Measurements from ENCODE around the gene EFCAB5. TPM values are rescaled to one million over a fixed set of nuclear protein-coding genes. Genes with fewer than 3 reads are reported as not detected.
"Not testable (repeated sequence)": the region's sequence is repeated elsewhere in the genome, so short reads cannot be mapped to it uniquely, and the experiment has no call there.

Gene EFCAB5
- total and polyA plus RNA-seq, 4 donors: under 0.01 to 0.05 TPM; not detected in 2

DNA sequence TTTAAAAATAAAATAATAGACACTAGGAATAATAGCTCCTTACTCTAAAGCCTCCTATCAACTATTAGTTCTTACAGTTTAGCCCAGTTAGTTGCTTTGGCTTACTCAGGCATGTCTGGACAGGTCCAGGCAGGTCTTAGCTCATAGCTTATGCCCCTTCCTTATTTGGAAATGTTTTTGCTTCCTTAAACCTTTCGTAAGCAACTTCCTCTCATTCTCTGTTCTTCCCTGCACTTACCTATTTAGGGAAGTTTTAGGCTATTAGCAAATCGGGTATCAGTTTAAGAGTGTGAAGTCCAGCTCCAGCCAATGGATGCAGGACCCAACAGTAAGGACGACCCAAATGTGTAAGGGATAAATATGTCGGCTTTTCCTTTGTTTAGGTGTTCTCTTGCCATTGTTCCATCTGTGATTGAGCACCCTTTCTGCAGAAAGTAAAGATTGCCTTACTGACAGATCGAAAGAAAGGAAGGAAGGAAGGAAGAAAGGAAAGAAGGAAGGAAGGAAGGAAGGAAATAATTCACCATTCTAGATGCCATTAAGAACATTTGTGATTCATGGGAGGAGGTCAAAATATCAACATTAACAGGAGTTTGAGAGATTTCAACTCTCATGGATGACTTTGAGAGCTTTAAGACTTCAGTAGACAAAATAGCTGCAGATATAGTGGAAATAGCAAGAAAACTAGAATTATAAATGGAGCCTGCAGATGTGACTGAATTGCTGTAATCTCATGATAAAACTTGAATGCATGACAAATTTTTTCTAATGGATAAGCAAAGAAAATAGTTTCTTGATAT, 99.5 kb downstream of the EFCAB5 start:
- H3K36me3 ChIP-seq (ENCODE audit: control insufficient read depth in 4 of 4, insufficient read depth in 3 of 4, low read depth in 1 of 4, low read length in 3 of 4); H3K9me3 ChIP-seq (ENCODE audit: control insufficient read depth in 4 of 4, low read length in 3 of 4); H3K27ac ChIP-seq (ENCODE audit: low read depth in 1 of 2, low read length in 2 of 2); H3K27me3 ChIP-seq (ENCODE audit: control insufficient read depth in 4 of 4, insufficient read depth in 4 of 4, low read length in 3 of 4); H3K4me1 ChIP-seq (ENCODE audit: control insufficient read depth in 4 of 4, insufficient read depth in 4 of 4, low read length in 3 of 4); H3K9ac ChIP-seq (ENCODE audit: low read depth in 1 of 2, low read length in 2 of 2); DNase-seq (ENCODE audit: low spot score); H3K4me3 ChIP-seq (ENCODE audit: low read depth in 1 of 3, low read length in 3 of 3): not testable (repeated sequence)
- 67% methylated on average over 5 of the region's 5 CpGs for WGBS

DNA sequence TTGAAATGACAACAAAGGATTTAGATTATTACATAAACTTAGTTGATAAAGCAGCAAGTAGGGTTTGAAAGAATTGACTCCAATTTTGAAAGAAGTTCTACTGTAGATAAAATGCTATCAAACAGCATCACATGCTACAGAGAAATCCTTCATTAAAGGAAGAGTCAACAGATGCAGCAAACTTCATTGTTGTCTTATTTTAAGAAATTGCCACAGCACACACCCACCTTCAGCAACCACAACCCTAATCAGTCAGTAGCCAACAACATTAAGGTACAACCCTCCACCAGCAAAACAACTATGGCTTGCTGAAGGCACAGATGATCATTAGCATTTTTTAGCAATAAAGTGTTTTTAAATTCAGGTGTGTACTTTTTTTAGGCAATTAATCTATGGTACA, 100.1 kb downstream of the EFCAB5 start:
- Histone ChIP-seq H3K9me3 (ENCODE audit: control insufficient read depth in 4 of 4, low read length in 3 of 4) (no peaks in the 10 kb centered on the region), H3K27ac (ENCODE audit: low read depth in 1 of 2, low read length in 2 of 2) (no peak overlapping the region), H3K4me1 (ENCODE audit: control insufficient read depth in 4 of 4, insufficient read depth in 4 of 4, low read length in 3 of 4) (no peaks in the 10 kb centered on the region), H3K9ac (ENCODE audit: low read depth in 1 of 2, low read length in 2 of 2) (no peak overlapping the region), H3K4me3 (ENCODE audit: low read depth in 1 of 3, low read length in 3 of 3) (no peak overlapping the region), H3K36me3 (ENCODE audit: control insufficient read depth in 4 of 4, insufficient read depth in 3 of 4, low read depth in 1 of 4, low read length in 3 of 4) (no peaks in the 10 kb centered on the region), H3K27me3 (ENCODE audit: control insufficient read depth in 4 of 4, insufficient read depth in 4 of 4, low read length in 3 of 4) (peaks cover 0 to 5% (median 0%) of the 10 kb centered on the region in 4 donors)
- no peak for DNase-seq (ENCODE audit: low spot score)
- TF ChIP-seq, protein P1, sequence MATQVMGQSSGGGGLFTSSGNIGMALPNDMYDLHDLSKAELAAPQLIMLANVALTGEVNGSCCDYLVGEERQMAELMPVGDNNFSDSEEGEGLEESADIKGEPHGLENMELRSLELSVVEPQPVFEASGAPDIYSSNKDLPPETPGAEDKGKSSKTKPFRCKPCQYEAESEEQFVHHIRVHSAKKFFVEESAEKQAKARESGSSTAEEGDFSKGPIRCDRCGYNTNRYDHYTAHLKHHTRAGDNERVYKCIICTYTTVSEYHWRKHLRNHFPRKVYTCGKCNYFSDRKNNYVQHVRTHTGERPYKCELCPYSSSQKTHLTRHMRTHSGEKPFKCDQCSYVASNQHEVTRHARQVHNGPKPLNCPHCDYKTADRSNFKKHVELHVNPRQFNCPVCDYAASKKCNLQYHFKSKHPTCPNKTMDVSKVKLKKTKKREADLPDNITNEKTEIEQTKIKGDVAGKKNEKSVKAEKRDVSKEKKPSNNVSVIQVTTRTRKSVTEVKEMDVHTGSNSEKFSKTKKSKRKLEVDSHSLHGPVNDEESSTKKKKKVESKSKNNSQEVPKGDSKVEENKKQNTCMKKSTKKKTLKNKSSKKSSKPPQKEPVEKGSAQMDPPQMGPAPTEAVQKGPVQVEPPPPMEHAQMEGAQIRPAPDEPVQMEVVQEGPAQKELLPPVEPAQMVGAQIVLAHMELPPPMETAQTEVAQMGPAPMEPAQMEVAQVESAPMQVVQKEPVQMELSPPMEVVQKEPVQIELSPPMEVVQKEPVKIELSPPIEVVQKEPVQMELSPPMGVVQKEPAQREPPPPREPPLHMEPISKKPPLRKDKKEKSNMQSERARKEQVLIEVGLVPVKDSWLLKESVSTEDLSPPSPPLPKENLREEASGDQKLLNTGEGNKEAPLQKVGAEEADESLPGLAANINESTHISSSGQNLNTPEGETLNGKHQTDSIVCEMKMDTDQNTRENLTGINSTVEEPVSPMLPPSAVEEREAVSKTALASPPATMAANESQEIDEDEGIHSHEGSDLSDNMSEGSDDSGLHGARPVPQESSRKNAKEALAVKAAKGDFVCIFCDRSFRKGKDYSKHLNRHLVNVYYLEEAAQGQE (IDR thresholded peaks at IDR 0.05): no peak
- TF ChIP-seq HNF4G (IDR thresholded peaks at IDR 0.05) (no peak), FOXA2 (IDR thresholded peaks at IDR 0.05) (no peak), FOXA1 (IDR thresholded peaks at IDR 0.05) (no peak), GABPA (IDR thresholded peaks at IDR 0.05 in 1 of 2, conservative IDR thresholded peaks at IDR 0.05 in 1 of 2) (no peak), EGR1 (IDR thresholded peaks at IDR 0.05; ENCODE audit: low read depth in 2 of 2) (no peak)
- TF ChIP-seq, protein P2, sequence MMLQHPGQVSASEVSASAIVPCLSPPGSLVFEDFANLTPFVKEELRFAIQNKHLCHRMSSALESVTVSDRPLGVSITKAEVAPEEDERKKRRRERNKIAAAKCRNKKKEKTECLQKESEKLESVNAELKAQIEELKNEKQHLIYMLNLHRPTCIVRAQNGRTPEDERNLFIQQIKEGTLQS (IDR thresholded peaks at IDR 0.05): no peak

DNA sequence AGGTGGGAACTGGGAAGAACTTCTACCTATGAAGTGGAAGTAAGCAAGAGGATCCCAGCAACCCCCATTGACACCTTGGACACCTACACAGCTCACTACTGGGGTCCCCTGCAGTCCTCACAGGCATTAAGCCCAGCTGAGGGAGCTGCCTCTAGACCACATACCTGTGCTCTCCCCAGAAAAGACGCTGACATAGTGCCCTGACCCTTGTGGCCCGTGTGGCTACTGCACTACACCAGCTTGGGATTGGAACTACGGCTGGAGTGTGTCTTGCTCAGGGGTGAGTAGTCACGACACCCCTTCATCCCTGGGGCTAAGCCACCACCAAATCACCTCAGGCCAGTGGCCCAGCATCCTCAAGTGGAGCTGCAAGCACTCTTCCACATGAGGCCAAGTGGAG, 120.9 kb downstream of the EFCAB5 start:
- H3K9ac ChIP-seq (ENCODE audit: low read depth in 1 of 2, low read length in 2 of 2): no peak overlapping the region
- no peaks in the 10 kb centered on the region for H3K4me1 ChIP-seq (ENCODE audit: control insufficient read depth in 4 of 4, insufficient read depth in 4 of 4, low read length in 3 of 4)
- WGBS: 66% methylated on average over 4 of the region's 4 CpGs
- no peak overlapping the region for H3K27ac ChIP-seq (ENCODE audit: low read depth in 1 of 2, low read length in 2 of 2)
- H3K4me3 ChIP-seq (ENCODE audit: low read depth in 1 of 3, low read length in 3 of 3): no peak overlapping the region
- no peak for DNase-seq (ENCODE audit: low spot score)
- H3K27me3 ChIP-seq (ENCODE audit: control insufficient read depth in 4 of 4, insufficient read depth in 4 of 4, low read length in 3 of 4): peaks cover 0 to 5% (median 0%) of the 10 kb centered on the region in 4 donors
- H3K9me3 ChIP-seq (ENCODE audit: control insufficient read depth in 4 of 4, low read length in 3 of 4): peaks cover 2 to 24% (median 5%) of the 10 kb centered on the region in 4 donors
- no peaks in the 10 kb centered on the region for H3K36me3 ChIP-seq (ENCODE audit: control insufficient read depth in 4 of 4, insufficient read depth in 3 of 4, low read depth in 1 of 4, low read length in 3 of 4)
- TF ChIP-seq HNF4A (conservative IDR thresholded peaks at IDR 0.05) (no peak), GABPA (IDR thresholded peaks at IDR 0.05 in 1 of 2, conservative IDR thresholded peaks at IDR 0.05 in 1 of 2) (no peak), RAD21 (IDR thresholded peaks at IDR 0.05) (no peak), NR2F2 (IDR thresholded peaks at IDR 0.05) (no peak), TAF1 (conservative IDR thresholded peaks at IDR 0.05) (no peak), JUND (IDR thresholded peaks at IDR 0.05) (no peak), HNF4G (IDR thresholded peaks at IDR 0.05) (no peak)
- TF ChIP-seq, protein P2 (IDR thresholded peaks at IDR 0.05): no peak
- TF ChIP-seq, protein P3, sequence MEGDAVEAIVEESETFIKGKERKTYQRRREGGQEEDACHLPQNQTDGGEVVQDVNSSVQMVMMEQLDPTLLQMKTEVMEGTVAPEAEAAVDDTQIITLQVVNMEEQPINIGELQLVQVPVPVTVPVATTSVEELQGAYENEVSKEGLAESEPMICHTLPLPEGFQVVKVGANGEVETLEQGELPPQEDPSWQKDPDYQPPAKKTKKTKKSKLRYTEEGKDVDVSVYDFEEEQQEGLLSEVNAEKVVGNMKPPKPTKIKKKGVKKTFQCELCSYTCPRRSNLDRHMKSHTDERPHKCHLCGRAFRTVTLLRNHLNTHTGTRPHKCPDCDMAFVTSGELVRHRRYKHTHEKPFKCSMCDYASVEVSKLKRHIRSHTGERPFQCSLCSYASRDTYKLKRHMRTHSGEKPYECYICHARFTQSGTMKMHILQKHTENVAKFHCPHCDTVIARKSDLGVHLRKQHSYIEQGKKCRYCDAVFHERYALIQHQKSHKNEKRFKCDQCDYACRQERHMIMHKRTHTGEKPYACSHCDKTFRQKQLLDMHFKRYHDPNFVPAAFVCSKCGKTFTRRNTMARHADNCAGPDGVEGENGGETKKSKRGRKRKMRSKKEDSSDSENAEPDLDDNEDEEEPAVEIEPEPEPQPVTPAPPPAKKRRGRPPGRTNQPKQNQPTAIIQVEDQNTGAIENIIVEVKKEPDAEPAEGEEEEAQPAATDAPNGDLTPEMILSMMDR (IDR thresholded peaks at IDR 0.05; ENCODE audit: low read depth, low read length, missing input control): no peak
- TF ChIP-seq, protein P1 (IDR thresholded peaks at IDR 0.05): no peak
- TF ChIP-seq, protein P4, sequence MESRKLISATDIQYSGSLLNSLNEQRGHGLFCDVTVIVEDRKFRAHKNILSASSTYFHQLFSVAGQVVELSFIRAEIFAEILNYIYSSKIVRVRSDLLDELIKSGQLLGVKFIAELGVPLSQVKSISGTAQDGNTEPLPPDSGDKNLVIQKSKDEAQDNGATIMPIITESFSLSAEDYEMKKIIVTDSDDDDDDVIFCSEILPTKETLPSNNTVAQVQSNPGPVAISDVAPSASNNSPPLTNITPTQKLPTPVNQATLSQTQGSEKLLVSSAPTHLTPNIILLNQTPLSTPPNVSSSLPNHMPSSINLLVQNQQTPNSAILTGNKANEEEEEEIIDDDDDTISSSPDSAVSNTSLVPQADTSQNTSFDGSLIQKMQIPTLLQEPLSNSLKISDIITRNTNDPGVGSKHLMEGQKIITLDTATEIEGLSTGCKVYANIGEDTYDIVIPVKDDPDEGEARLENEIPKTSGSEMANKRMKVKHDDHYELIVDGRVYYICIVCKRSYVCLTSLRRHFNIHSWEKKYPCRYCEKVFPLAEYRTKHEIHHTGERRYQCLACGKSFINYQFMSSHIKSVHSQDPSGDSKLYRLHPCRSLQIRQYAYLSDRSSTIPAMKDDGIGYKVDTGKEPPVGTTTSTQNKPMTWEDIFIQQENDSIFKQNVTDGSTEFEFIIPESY (IDR thresholded peaks at IDR 0.05): no peak
